OCI-LY7 (cell line): ENCODE data around the gene RPL38. TPM values are rescaled to one million over a fixed set of nuclear protein-coding genes. Genes with fewer than 3 reads are reported as not detected.

Experiments used
- BruUV-seq: library from RNA; stranded (reverse); fragments of 400-500 nt; replicated peaks from 2 replicates; lab custom pipeline; 2021; lab: Mats Ljungman, UMichigan
- CTCF ChIA-PET: fragments of 300-600 bp; sonication (Branson Sonifier 250); formaldehyde crosslinking; loops from one replicate; lab custom pipeline; 2022; ENCODE audit warnings: antibody characterized with exemption; ENCODE audit not compliant: unreplicated experiment; lab: Charles Lee
- POLR2A ChIA-PET: fragments of 300-600 bp; sonication (Branson Sonifier 250); formaldehyde crosslinking; loops from one replicate; lab custom pipeline; 2022; ENCODE audit warnings: antibody characterized with exemption; lab: Charles Lee
- DNase-seq: peaks from one replicate; pipeline ENCODE4 v3.0.0-alpha.2; 2015; ENCODE audit warnings: low spot score
- H2AFZ ChIP-seq: fragments of 200-600 bp; sonication (generic), shearing (Covaris generic); 2 replicates; pipeline ENCODE4 v1.6.1; 2014; ENCODE audit warnings: mild to moderate bottlenecking, antibody characterized with exemption, low read length, moderate library complexity
- H3K27ac ChIP-seq: fragments of 200-600 bp; sonication (generic); 2 replicates; pipeline ENCODE4 v1.5.1; 2014; ENCODE audit warnings: mixed run types, low read depth, mild to moderate bottlenecking, moderate library complexity, low read length, inconsistent platforms; ENCODE audit not compliant: poor library complexity, severe bottlenecking
- H3K36me3 ChIP-seq: fragments of 200-600 bp; sonication (generic); 2 replicates; pipeline ENCODE4 v1.6.1; 2014; ENCODE audit warnings: mild to moderate bottlenecking, antibody characterized with exemption, low read length, moderate library complexity, mixed read lengths; ENCODE audit not compliant: insufficient read depth
- H3K4me1 ChIP-seq: fragments of 200-600 bp; sonication (generic); 2 replicates; pipeline ENCODE4 v1.5.1; 2014; ENCODE audit warnings: mild to moderate bottlenecking, low read length; ENCODE audit not compliant: insufficient read depth, poor library complexity, severe bottlenecking
- H3K4me2 ChIP-seq: fragments of 200-600 bp; sonication (generic); 2 replicates; pipeline ENCODE4 v1.6.1; 2014; ENCODE audit warnings: mild to moderate bottlenecking, low read length
- H3K4me3 ChIP-seq: fragments of 200-600 bp; sonication (generic); 2 replicates; pipeline ENCODE4 v1.5.1; 2014; ENCODE audit warnings: mild to moderate bottlenecking, low read depth, low read length; ENCODE audit not compliant: poor library complexity, severe bottlenecking
- H3K79me2 ChIP-seq: fragments of 200-600 bp; sonication (generic); 2 replicates; pipeline ENCODE4 v1.6.1; 2016; ENCODE audit warnings: low read depth, mild to moderate bottlenecking, low read length, moderate library complexity, mixed read lengths; ENCODE audit not compliant: insufficient read depth
- H3K9me2 ChIP-seq: fragments of 200-600 bp; sonication (generic); 2 replicates; pipeline ENCODE4 v1.6.1; 2016; ENCODE audit warnings: mild to moderate bottlenecking, low read length, mixed read lengths; ENCODE audit not compliant: insufficient read depth
- H3K9me3 ChIP-seq: fragments of 200-600 bp; sonication (generic); 2 replicates; pipeline ENCODE4 v1.6.1; 2014; ENCODE audit warnings: mild to moderate bottlenecking, mixed run types, low read length, mixed read lengths
- H4K20me1 ChIP-seq: fragments of 200-600 bp; sonication (generic); 2 replicates; pipeline ENCODE4 v1.6.1; 2014; ENCODE audit warnings: mild to moderate bottlenecking, antibody characterized with exemption, low read length, moderate library complexity, mixed read lengths; ENCODE audit not compliant: insufficient read depth
- EZH2phosphoT487 ChIP-seq: fragments of 200-600 bp; sonication (generic); IDR thresholded peaks from 2 replicates; pipeline ENCODE4 v1.6.1; 2018; ENCODE audit warnings: low read depth, borderline replicate concordance, mild to moderate bottlenecking, mixed run types, antibody characterized with exemption, low read length, moderate library complexity, mixed read lengths
- intact Hi-C: fragments of 100-400 bp; cut with micrococcal nuclease; formaldehyde crosslinking; loops from one replicate; pipeline ENCODE4 v1.10.0; 2022; ENCODE audit not compliant: unreplicated experiment
- total RNA-seq, 2 experiments: library from RNA; depleted of rRNA in 1 of 2; stranded (reverse); fragments of >200 nt in 1 of 2; shearing (Covaris generic) in 1 of 2; gene quantifications; 2 replicates each; pipeline ENCODE4 v1.2.3, GENCODE V29; 2014 to 2022
- TF ChIP-seq, protein P1 (sequence below): fragments of 200-600 bp; sonication (generic); conservative IDR thresholded peaks from 2 replicates; pipeline ENCODE4 v1.5.1; 2014; ENCODE audit warnings: mild to moderate bottlenecking, antibody characterized with exemption, low read length, moderate library complexity, mixed read lengths

Gene RPL38
- total RNA-seq, 2 experiments from 2014 or later: 1,845 to 4,732 TPM

DNA sequence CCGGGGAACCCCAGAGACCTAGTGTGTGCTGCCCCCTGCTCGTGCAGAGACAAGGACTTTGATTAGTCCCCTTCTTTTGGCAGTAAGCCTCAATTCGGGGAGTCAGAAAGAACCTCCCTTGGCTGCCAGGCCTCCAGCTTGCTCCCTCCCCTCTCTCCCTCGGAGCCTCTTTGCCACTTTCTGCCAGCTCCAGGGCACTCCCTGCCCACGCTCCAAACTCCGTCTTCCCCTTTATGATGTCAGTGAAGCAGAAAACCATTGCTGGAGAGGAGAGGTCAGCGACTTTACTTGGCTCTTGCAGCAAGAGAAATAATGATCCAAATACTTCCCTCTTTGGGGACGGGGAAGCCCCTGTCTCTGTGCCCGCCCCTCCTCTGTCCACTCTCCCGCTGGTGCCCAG, 38.0 kb downstream of the RPL38 start:
- ChIA-PET CTCF (no interaction called here), POLR2A (interaction anchor here (0.6 kb wide), 1 partner anchor 37 kb away, joined by 4 read pairs; no protein-coding TSS in a partner anchor)
- Histone ChIP-seq H4K20me1 (no peaks in the 10 kb centered on the region), H3K27ac (no peak overlapping the region), H3K36me3 (no peaks in the 10 kb centered on the region), H3K9me3 (no peaks in the 10 kb centered on the region), H3K4me1 (no peaks in the 10 kb centered on the region), H3K4me3 (no peak overlapping the region), H3K9me2 (no peaks in the 10 kb centered on the region), H3K4me2 (no peak overlapping the region), H3K79me2 (no peaks in the 10 kb centered on the region), H2AFZ (no peak overlapping the region)
- DNase-seq: no peak
- BruUV-seq: no TSS peak
- intact Hi-C loops: no loop called here
- TF ChIP-seq, protein P1, sequence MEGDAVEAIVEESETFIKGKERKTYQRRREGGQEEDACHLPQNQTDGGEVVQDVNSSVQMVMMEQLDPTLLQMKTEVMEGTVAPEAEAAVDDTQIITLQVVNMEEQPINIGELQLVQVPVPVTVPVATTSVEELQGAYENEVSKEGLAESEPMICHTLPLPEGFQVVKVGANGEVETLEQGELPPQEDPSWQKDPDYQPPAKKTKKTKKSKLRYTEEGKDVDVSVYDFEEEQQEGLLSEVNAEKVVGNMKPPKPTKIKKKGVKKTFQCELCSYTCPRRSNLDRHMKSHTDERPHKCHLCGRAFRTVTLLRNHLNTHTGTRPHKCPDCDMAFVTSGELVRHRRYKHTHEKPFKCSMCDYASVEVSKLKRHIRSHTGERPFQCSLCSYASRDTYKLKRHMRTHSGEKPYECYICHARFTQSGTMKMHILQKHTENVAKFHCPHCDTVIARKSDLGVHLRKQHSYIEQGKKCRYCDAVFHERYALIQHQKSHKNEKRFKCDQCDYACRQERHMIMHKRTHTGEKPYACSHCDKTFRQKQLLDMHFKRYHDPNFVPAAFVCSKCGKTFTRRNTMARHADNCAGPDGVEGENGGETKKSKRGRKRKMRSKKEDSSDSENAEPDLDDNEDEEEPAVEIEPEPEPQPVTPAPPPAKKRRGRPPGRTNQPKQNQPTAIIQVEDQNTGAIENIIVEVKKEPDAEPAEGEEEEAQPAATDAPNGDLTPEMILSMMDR: no peak
- TF ChIP-seq EZH2phosphoT487: no peak

DNA sequence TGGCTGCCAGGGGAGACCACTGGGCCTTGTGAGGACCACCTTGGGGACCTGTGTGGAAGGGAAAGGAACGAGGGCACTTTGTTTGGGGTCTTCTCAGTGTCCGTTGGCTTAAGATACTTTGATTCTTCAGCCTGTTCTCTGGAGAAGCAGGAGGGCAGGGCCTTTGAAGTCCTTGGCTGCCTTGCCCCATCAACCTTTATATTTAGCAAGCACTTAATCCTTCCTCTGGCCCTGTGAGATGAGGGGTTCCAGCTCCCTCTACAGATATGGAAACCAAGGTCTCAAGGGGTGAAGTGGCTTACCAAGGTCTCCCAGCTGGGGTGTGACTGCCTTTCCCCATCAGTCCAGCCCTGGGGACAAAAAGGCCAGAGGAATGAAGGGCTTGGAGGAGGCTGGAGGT, 38.4 kb downstream of the RPL38 start:
- intact Hi-C loops: no loop called here
- H3K9me3 ChIP-seq: no peaks in the 10 kb centered on the region
- H3K4me3 ChIP-seq: no peak overlapping the region
- no peaks in the 10 kb centered on the region for H3K4me1 ChIP-seq
- ChIA-PET POLR2A (interaction anchor here (0.6 kb wide), 1 partner anchor 37 kb away, joined by 4 read pairs; no protein-coding TSS in a partner anchor), CTCF (no interaction called here)
- no peak for DNase-seq
- no peaks in the 10 kb centered on the region for H3K79me2 ChIP-seq
- TF ChIP-seq, protein P1: no peak
- no peak for TF ChIP-seq EZH2phosphoT487
- no peaks in the 10 kb centered on the region for H3K9me2 ChIP-seq
- H3K27ac ChIP-seq: no peak overlapping the region
- H3K36me3 ChIP-seq: no peaks in the 10 kb centered on the region
- H3K4me2 ChIP-seq: no peak overlapping the region
- H4K20me1 ChIP-seq: no peaks in the 10 kb centered on the region
- no TSS peak for BruUV-seq
- H2AFZ ChIP-seq: no peak overlapping the region

DNA sequence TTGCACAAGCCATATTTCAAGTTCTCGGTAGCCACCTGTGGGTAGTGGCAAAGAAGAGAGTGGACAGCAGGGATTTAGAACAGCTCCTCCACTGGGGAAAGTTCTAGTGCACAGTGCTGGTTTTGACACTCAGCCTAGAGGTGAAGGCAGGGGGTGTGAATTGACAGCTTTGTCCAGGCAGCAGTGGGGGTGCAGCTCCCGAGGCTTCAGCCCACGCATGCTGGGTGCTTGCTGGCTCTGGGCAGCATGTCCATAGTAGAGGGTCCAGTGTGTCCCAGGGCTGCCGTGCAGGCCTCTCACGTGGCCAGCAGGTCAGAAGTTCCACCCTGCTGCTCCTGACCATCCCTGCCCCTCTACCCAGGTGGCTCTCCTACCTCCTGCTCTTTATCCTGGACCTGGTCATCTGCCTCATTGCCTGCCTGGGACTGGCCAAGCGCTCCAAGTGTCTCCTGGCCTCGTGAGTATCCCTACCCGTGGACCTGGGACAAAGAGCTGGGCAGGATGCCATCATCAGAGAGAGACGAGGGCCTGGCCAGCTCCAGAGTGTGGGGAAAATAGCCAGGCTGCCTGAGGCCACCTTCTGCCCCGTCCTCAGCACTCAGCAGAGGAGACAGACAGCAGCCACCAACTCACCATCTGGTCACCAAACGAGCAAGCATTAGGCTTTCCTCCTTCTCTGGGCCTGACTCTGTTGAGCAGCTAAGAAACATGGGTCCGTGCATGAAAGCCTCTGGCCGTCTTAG, 39.7 kb downstream of the RPL38 start:
- Histone ChIP-seq H3K27ac (no peak overlapping the region), H4K20me1 (no peaks in the 10 kb centered on the region), H3K4me3 (no peak overlapping the region), H2AFZ (no peak overlapping the region), H3K36me3 (no peaks in the 10 kb centered on the region), H3K9me3 (no peaks in the 10 kb centered on the region), H3K4me2 (no peak overlapping the region), H3K4me1 (no peaks in the 10 kb centered on the region), H3K9me2 (no peaks in the 10 kb centered on the region), H3K79me2 (no peaks in the 10 kb centered on the region)
- ChIA-PET CTCF (no interaction called here), POLR2A (no interaction called here)
- BruUV-seq: no TSS peak
- no peak for DNase-seq
- TF ChIP-seq EZH2phosphoT487: no peak
- TF ChIP-seq, protein P1: no peak
- intact Hi-C loops: no loop called here
